Retinal pigment epithelial cell (primary cell): ENCODE data around the gene CBR3.

Source experiments
- DNase-seq: peaks from one replicate; pipeline ENCODE4 v3.0.0-alpha.2; 2010; ENCODE audit warnings: low read depth
- H3K4me3 ChIP-seq: 2 replicates; pipeline ENCODE4 v1.5.1; 2011; ENCODE audit warnings: mild to moderate bottlenecking, low read length, control low read depth, moderate library complexity
- CTCF ChIP-seq: conservative IDR thresholded peaks from 2 replicates; pipeline ENCODE4 v1.5.1; 2011; ENCODE audit warnings: low read depth, low read length, control low read depth, inconsistent platforms

CBR3 gene

GRCh38 chr21:36175771-36176565 lies 41.1 kb downstream of the CBR3 start:
- TF ChIP-seq CTCF, result no peak
- DNase-seq, result no peak
- no peak overlapping the region for H3K4me3 ChIP-seq

GRCh38 chr21:36178349-36178748 lies 43.5 kb downstream of the CBR3 start:
- DNase-seq, result no peak
- no peak for TF ChIP-seq CTCF
- H3K4me3 ChIP-seq, result no peak overlapping the region

GRCh38 chr21:36179145-36179544 lies 44.3 kb downstream of the CBR3 start:
- no peak overlapping the region for H3K4me3 ChIP-seq
- no peak for TF ChIP-seq CTCF
- DNase-seq, result no peak

- no peak overlapping the region for H3K4me3 ChIP-seq
- TF ChIP-seq CTCF, result no peak
- no peak for DNase-seq
These were observed 46.1 kb downstream of the CBR3 start for GRCh38 chr21:36180963-36181362.

GRCh38 chr21:36183144-36183795 lies 48.4 kb downstream of the CBR3 start:
- TF ChIP-seq CTCF, result no peak
- no peak for DNase-seq
- no peak overlapping the region for H3K4me3 ChIP-seq

- no peak for DNase-seq
- TF ChIP-seq CTCF, result no peak
- no peak overlapping the region for H3K4me3 ChIP-seq
These were observed 49.7 kb downstream of the CBR3 start for GRCh38 chr21:36184545-36184944.

- no peak for TF ChIP-seq CTCF
- DNase-seq, result no peak
These were observed 50.6 kb downstream of the CBR3 start for GRCh38 chr21:36185523-36185922.

More at GRCh38 chr21:36185523-36185922, 50.6 kb downstream of the CBR3 start:
- no peak overlapping the region for H3K4me3 ChIP-seq
